GM12878 (cell line): ENCODE measurements around the gene MCCD1. TPM values are rescaled to one million over a fixed set of nuclear protein-coding genes. Genes with fewer than 3 reads are reported as not detected.

Experiments used
- BHLHE40 ChIP-seq, 2 experiments: fragments of 450-650 bp in 1 of 2; IDR thresholded peaks; 2 replicates each; pipeline ENCODE4 v1.6.1; 2011 to 2017; ENCODE audit warnings: low read depth in 2 of 2, borderline replicate concordance in 1 of 2, improper control_type of control experiment in 1 of 2, low read length in 1 of 2, mild to moderate bottlenecking in 1 of 2
- CBFB ChIP-seq: IDR thresholded peaks from 2 replicates; pipeline ENCODE4 v1.6.1; 2016; ENCODE audit warnings: antibody characterized with exemption, low read depth
- E4F1 ChIP-seq: fragments of 450-650 bp; IDR thresholded peaks from 2 replicates; pipeline ENCODE4 v1.6.1; 2018; ENCODE audit warnings: borderline replicate concordance, mild to moderate bottlenecking; ENCODE audit not compliant: partially characterized antibody
- EED ChIP-seq: sonication (generic); IDR thresholded peaks from 2 replicates; pipeline ENCODE4 v1.6.1; 2016; ENCODE audit warnings: antibody characterized with exemption, low read depth
- HDAC2 ChIP-seq: fragments of 200-600 bp; sonication (generic); IDR thresholded peaks from 2 replicates; pipeline ENCODE4 v1.6.1; 2017
- HDGF ChIP-seq: fragments of 450-650 bp; IDR thresholded peaks from 2 replicates; pipeline ENCODE4 v1.6.1; 2016; ENCODE audit warnings: antibody characterized with exemption
- LARP7 ChIP-seq: fragments of 450-650 bp; IDR thresholded peaks from 2 replicates; pipeline ENCODE4 v1.6.1; 2017; ENCODE audit warnings: mild to moderate bottlenecking
- MLLT1 ChIP-seq: fragments of 450-650 bp; IDR thresholded peaks from 2 replicates; pipeline ENCODE4 v1.6.1; 2016; ENCODE audit warnings: mild to moderate bottlenecking
- NFYB ChIP-seq: IDR thresholded peaks from 2 replicates; pipeline ENCODE4 v1.6.1; 2011; ENCODE audit warnings: low read depth, mild to moderate bottlenecking, low read length, improper control_type of control experiment, moderate library complexity; ENCODE audit not compliant: insufficient read depth
- NKRF ChIP-seq: fragments of 450-650 bp; conservative IDR thresholded peaks from 2 replicates; pipeline ENCODE4 v1.6.1; 2017; ENCODE audit warnings: mild to moderate bottlenecking, moderate library complexity
- NRF1 ChIP-seq: conservative IDR thresholded peaks from 2 replicates; pipeline ENCODE4 v1.6.1; 2011; ENCODE audit warnings: mild to moderate bottlenecking, low read depth, low read length, improper control_type of control experiment
- RELB ChIP-seq: fragments of 450-650 bp; IDR thresholded peaks from 2 replicates; pipeline ENCODE4 v1.6.1; 2017; ENCODE audit warnings: low read depth, mild to moderate bottlenecking, moderate library complexity
- SKIL ChIP-seq: fragments of 450-650 bp; IDR thresholded peaks from 2 replicates; pipeline ENCODE4 v1.6.1; 2017; ENCODE audit warnings: mild to moderate bottlenecking, low read depth, inconsistent platforms; ENCODE audit not compliant: poor library complexity, severe bottlenecking
- SP1 ChIP-seq: IDR thresholded peaks from one replicate; pipeline ENCODE4 v1.6.1; 2011; ENCODE audit warnings: low read depth, low read length
- TCF12 ChIP-seq: IDR thresholded peaks from 2 replicates; pipeline ENCODE4 v1.6.1; 2011; ENCODE audit warnings: low read depth, mild to moderate bottlenecking, low read length
- ZNF384 ChIP-seq: IDR thresholded peaks from 2 replicates; pipeline ENCODE4 v1.6.1; 2012; ENCODE audit warnings: low read depth, mild to moderate bottlenecking, low read length, improper control_type of control experiment, borderline replicate concordance
- polyA plus RNA-seq, 11 experiments: library from polyadenylated mRNA; depleted of rRNA in 4 of 11; unstranded in 6 of 11; stranded (reverse) in 5 of 11; fragments of >200 nt; fragmentation: Nextera tagmentation in 4 of 11; fragmentation: Illumina TruSeq in 1 of 11; extraction: Ambion mirVana in 4 of 11; extraction: Trizol in 1 of 11; gene quantifications; 1 replicate in 1 of 11; 2 replicates in 10 of 11; pipeline versions ENCODE4 v1.2.1 to v1.2.3, GENCODE V29; 2011 to 2016; ENCODE audit warnings: inconsistent platforms in 2 of 11, missing spikeins in 2 of 11, low read depth in 1 of 11
- total RNA-seq, 4 experiments: library from RNA; depleted of rRNA in 3 of 4; stranded (reverse); fragments of >200 nt in 3 of 4; fragmentation: Illumina TruSeq in 1 of 4; extraction: Trizol in 1 of 4; gene quantifications; 2 replicates each; pipeline versions ENCODE4 v1.2.1 to v1.2.3, GENCODE V29; 2013 to 2021

MCCD1 gene
- total and polyA plus RNA-seq, 10 of the 15 experiments (the other 5 are each of a cell fraction or from before 2014, with no cell fraction given) = not detected

- TF ChIP-seq NKRF = peak; percentile 65; the same call in 1 of the 2 replicates
- TF ChIP-seq HDGF = 0 out of 2 replicates have a peak, but pooled peaks have one; percentile 28
- TF ChIP-seq BHLHE40 (IDR thresholded peaks at IDR 0.05; ENCODE audit: borderline replicate concordance in 1 of 2, low read depth in 2 of 2, low read length in 1 of 2) = peak; percentile 41 to 79; a peak in 3 of 4 replicates
- TF ChIP-seq NRF1 = peak; percentile 32
- TF ChIP-seq E4F1 = peak; percentile 58
- TF ChIP-seq SKIL = peak; percentile 62
- peak; percentile 85 for TF ChIP-seq RELB
- TF ChIP-seq CBFB = no peak
- no peak for TF ChIP-seq HDAC2
- no peak for TF ChIP-seq EED
- TF ChIP-seq SP1 = peak; percentile 53
- peak; percentile 55; the same call in 1 of the 2 replicates for TF ChIP-seq MLLT1
- TF ChIP-seq ZNF384 = peak; percentile 50; the same call in 1 of the 2 replicates
- TF ChIP-seq LARP7 = 0 out of 2 replicates have a peak, but pooled peaks have one; percentile 16
- TF ChIP-seq TCF12 = 0 out of 2 replicates have a peak, but pooled peaks have one; percentile 4
- peak; percentile 85 for TF ChIP-seq NFYB
Measured at GRCh38 chr6:31497531-31498476, 31.0 kb upstream of the MCCD1 start, which contains the start of gene MICB (continued).
